ENCODE data around the gene POLR2L. TPM values are rescaled to one million over a fixed set of nuclear protein-coding genes. Genes with fewer than 3 reads are reported as not detected.

The POLR2L gene
- total and polyA plus RNA-seq, 2 of the 13 experiments (the other 11 are each of a cell fraction or from before 2014, with no cell fraction given), result 104 to 114 TPM

DNA sequence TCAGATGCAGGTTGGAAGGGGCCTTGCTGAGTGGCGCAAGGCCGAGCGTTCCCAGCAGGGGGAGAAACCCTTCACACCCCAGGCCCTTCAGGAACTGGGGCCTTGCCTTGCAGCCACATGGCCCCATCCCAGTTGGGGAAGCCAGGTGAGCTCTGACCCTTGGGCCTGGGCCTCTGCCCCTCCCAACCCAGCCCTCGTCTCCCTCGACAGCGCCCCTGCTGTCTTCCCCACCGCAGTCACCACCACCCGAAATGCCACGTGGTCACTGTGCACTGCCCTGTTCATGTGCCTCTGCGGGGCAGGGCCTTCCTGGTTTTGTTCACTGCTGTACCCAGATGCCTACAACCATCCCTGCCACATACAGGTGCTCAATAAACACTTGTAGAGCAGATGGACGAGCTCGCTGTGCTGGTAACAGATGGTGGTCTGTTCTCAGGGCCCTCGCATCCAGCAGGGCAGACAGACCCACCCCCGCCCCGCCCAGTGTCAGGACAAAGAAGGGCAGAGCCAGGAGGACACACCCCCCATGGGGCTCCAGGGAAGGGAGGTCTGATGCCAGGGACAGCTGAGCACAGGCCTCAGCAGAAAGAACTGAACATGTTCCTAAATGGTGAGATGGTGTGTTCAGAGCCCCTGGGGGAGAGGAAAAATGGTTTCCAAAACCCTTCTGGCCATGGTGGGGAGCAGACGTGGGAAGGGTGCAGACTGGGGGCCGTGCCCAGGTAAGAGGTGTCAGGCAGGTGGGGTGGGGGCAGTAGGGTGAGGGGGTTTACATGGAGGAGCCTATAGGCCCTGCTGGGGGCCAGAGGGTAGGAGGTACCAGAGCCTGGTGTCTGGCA lies 3.7 kb downstream of the POLR2L start (continued):
- TF ChIP-seq STAG1 (CRISPR knock-in tag; IDR thresholded peaks at IDR 0.05) (peak; percentile 46), STAT5B (CRISPR knock-in tag; IDR thresholded peaks at IDR 0.05) (no peak), ARID2 (CRISPR knock-in tag; IDR thresholded peaks at IDR 0.05; ENCODE audit: borderline replicate concordance) (no peak), ZNF232 (CRISPR knock-in tag; IDR thresholded peaks at IDR 0.05; ENCODE audit: borderline replicate concordance) (no peak), TCF12 (IDR thresholded peaks at IDR 0.05) (no peak), TCF12 (CRISPR knock-in tag; IDR thresholded peaks at IDR 0.05) (no peak), ZNF720 (CRISPR knock-in tag; IDR thresholded peaks at IDR 0.05) (no peak), IRF2 (CRISPR knock-in tag; IDR thresholded peaks at IDR 0.05) (peak; percentile 88), ZNF260 (CRISPR knock-in tag; IDR thresholded peaks at IDR 0.05; ENCODE audit: borderline replicate concordance, low read depth) (no peak), PCBP2 (optimal IDR thresholded peaks at IDR 0.05; ENCODE audit: low read depth, low read length, poor library complexity, severe bottlenecking) (no peak), REXO4 (CRISPR knock-in tag; IDR thresholded peaks at IDR 0.05; ENCODE audit: borderline replicate concordance) (no peak), KDM3A (CRISPR knock-in tag; IDR thresholded peaks at IDR 0.05; ENCODE audit: low read depth) (no peak), ZFP41 (CRISPR knock-in tag; IDR thresholded peaks at IDR 0.05; ENCODE audit: borderline replicate concordance) (0 out of 2 replicates have a peak, but pooled peaks have one; percentile 66), DZIP1 (CRISPR knock-in tag; IDR thresholded peaks at IDR 0.05) (no peak), ZNF451 (CRISPR knock-in tag; IDR thresholded peaks at IDR 0.05) (0 out of 2 replicates have a peak, but pooled peaks have one; percentile 35), ZNF207 (IDR thresholded peaks at IDR 0.05; ENCODE audit: borderline replicate concordance) (no peak), HNF4G (IDR thresholded peaks at IDR 0.05; ENCODE audit: borderline replicate concordance, low read depth, low read length) (peak; percentile 82), HNF4G (CRISPR knock-in tag; IDR thresholded peaks at IDR 0.05; ENCODE audit: borderline replicate concordance, low read depth) (peak; percentile 83; the same call in 1 of the 2 replicates)
- TF ChIP-seq, protein P1, sequence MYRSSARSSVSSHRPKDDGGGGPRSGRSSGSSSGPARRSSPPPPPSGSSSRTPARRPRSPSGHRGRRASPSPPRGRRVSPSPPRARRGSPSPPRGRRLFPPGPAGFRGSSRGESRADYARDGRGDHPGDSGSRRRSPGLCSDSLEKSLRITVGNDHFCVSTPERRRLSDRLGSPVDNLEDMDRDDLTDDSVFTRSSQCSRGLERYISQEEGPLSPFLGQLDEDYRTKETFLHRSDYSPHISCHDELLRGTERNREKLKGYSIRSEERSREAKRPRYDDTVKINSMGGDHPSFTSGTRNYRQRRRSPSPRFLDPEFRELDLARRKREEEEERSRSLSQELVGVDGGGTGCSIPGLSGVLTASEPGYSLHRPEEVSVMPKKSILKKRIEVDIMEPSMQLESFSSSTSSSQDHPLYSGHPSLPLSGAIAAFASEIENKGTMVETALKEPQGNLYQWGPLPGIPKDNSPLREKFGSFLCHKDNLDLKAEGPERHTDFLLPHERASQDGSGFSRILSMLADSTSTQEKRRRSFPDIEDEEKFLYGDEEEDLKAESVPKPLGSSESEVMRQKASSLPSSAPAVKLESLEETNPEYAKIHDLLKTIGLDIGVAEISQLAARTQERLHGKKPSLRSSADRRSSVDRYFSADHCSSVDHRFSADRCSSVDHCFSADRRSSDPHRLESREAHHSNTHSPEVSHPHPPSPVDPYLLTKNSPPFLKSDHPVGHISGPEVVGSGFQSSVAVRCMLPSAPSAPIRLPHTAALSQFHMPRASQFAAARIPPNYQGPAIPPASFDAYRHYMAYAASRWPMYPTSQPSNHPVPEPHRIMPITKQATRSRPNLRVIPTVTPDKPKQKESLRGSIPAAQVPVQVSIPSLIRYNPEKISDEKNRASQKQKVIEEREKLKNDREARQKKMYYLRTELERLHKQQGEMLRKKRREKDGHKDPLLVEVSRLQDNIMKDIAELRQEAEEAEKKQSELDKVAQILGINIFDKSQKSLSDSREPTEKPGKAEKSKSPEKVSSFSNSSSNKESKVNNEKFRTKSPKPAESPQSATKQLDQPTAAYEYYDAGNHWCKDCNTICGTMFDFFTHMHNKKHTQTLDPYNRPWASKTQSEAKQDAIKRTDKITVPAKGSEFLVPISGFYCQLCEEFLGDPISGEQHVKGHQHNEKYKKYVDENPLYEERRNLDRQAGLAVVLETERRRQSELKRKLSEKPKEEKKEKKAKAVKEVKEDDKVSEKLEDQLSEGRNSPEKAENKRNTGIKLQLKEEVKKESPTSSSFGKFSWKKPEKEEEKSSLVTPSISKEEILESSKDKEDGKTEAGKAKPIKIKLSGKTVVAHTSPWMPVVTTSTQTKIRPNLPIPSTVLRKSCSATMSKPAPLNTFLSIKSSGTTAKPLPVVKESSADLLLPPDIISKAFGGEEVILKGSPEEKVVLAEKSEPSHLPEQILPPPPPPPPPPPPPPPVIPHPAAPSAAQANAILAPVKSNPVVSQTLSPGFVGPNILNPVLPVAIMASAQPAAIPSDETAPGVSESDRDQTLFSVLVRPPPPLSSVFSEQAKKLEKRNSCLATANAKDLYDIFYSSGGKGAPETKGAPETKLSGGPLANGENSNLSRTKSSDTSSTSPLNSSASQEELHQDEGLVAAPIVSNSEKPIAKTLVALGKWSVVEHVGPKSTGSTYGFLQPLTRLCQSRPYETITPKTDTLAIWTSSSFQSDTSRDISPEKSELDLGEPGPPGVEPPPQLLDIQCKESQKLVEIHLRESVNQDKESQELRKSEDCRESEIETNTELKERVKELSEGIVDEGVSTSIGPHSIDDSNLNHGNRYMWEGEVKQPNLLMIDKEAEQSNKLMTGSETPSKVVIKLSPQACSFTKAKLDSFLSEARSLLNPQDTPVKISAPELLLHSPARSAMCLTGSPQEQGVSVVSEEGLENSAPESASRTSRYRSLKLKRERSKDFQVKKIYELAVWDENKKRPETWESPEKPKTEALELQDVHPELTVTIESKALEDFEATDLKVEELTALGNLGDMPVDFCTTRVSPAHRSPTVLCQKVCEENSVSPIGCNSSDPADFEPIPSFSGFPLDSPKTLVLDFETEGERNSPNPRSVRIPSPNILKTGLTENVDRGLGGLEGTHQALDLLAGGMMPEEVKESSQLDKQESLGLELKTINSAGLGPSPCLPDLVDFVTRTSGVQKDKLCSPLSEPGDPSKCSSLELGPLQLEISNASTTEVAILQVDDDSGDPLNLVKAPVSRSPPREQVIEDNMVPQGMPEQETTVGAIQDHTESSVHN (CRISPR knock-in tag; IDR thresholded peaks at IDR 0.05), result 0 out of 2 replicates have a peak, but pooled peaks have one; percentile 28
